HFFc6 (cell line): Measurements from ENCODE around the gene PTGDS. TPM values are rescaled to one million over a fixed set of nuclear protein-coding genes. Genes with fewer than 3 reads are reported as not detected.

Experiments
- DNase-seq: peaks from one replicate; pipeline ENCODE4 v3.0.0-alpha.2; 2018
- H3K27ac Mint-ChIP-seq: 2 replicates; pipeline ENCODE4 v1.8.0; 2020; ENCODE audit warnings: mild to moderate bottlenecking, mixed read lengths
- H3K27me3 Mint-ChIP-seq: 2 replicates; pipeline ENCODE4 v1.8.0; 2021; ENCODE audit warnings: mild to moderate bottlenecking, moderate library complexity, mixed read lengths; ENCODE audit not compliant: insufficient read depth
- H3K36me3 Mint-ChIP-seq: 2 replicates; pipeline ENCODE4 v1.8.0; 2021; ENCODE audit warnings: low read depth, mixed read lengths
- H3K4me1 Mint-ChIP-seq: 2 replicates; pipeline ENCODE4 v1.8.0; 2020; ENCODE audit warnings: low read depth, mixed read lengths
- H3K4me3 Mint-ChIP-seq: 2 replicates; pipeline ENCODE4 v1.8.0; 2020; ENCODE audit warnings: mild to moderate bottlenecking, moderate library complexity, mixed read lengths
- H3K9me3 Mint-ChIP-seq: 2 replicates; pipeline ENCODE4 v1.8.0; 2020; ENCODE audit warnings: mild to moderate bottlenecking, mixed read lengths
- total RNA-seq, 6 experiments: library from RNA; stranded (reverse); fragmentation: NEBNext Ultra II Directional; extraction: Animal tissue kit (Norgen Biotek cat#: 25700); gene quantifications; 2 replicates in 1 of 6; 3 replicates in 5 of 6; pipeline ENCODE4 v1.2.3, GENCODE V29; 2021
- TF ChIP-seq, protein P1 (sequence below): fragments of 200-600 bp; sonication (generic); IDR thresholded peaks from 2 replicates; pipeline ENCODE4 v1.5.0; 2021; ENCODE audit warnings: antibody characterized with exemption, mild to moderate bottlenecking

Gene PTGDS
- total RNA-seq, 6 experiments from 2014 or later, result not detected

DNA sequence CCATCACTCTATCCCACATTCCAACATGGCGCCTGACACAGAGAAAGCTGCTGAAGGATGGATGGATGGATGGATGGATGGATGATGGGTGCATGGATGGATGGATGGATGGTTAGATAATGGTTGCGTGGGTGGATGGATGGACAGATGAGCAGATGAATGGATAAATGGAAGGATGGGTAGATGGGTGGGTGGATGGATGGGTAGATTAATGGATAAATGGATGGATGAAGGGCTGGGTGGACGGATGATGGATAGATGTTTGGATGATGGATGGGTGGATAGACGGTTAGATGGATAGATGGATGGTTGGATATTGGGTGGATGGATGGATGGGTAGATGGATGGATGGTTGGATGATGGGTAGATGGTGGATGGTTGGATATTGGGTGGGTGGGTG is 20.7 kb upstream of the PTGDS start:
- H3K9me3 Mint-ChIP-seq, result peaks cover 8% of the 10 kb centered on the region; the same call in 1 of the 2 replicates
- H3K27me3 Mint-ChIP-seq, result peaks cover 4% of the 10 kb centered on the region
- no peak for DNase-seq
- H3K36me3 Mint-ChIP-seq, result no peaks in the 10 kb centered on the region
- no peak overlapping the region; the same call in 1 of the 2 replicates for H3K4me3 Mint-ChIP-seq
- H3K27ac Mint-ChIP-seq, result no peak overlapping the region
- TF ChIP-seq, protein P1, sequence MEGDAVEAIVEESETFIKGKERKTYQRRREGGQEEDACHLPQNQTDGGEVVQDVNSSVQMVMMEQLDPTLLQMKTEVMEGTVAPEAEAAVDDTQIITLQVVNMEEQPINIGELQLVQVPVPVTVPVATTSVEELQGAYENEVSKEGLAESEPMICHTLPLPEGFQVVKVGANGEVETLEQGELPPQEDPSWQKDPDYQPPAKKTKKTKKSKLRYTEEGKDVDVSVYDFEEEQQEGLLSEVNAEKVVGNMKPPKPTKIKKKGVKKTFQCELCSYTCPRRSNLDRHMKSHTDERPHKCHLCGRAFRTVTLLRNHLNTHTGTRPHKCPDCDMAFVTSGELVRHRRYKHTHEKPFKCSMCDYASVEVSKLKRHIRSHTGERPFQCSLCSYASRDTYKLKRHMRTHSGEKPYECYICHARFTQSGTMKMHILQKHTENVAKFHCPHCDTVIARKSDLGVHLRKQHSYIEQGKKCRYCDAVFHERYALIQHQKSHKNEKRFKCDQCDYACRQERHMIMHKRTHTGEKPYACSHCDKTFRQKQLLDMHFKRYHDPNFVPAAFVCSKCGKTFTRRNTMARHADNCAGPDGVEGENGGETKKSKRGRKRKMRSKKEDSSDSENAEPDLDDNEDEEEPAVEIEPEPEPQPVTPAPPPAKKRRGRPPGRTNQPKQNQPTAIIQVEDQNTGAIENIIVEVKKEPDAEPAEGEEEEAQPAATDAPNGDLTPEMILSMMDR, result no peak
- H3K4me1 Mint-ChIP-seq, result no peaks in the 10 kb centered on the region

DNA sequence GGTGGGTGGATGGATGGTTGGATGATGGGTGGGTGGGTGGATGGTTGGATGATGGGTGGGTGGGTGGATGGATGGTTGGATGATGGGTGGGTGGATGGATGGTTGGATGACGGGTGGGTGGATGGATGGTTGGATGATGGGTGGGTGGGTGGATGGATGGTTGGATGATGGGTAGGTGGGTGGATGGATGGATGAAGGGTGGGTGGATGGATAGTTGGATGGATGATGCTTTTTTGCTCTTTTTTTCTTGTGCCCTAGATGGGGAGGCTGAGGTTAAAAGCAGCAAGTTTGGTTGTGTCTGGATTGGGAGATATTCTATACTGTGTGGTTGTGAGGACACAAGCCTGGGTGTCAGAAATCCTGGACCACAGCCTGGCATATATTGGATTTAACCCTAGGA is 19.8 kb upstream of the PTGDS start:
- DNase-seq, result no peak
- Mint-ChIP-seq H3K4me1 (no peaks in the 10 kb centered on the region), H3K36me3 (no peaks in the 10 kb centered on the region), H3K4me3 (no peak overlapping the region), H3K27me3 (peaks cover 4% of the 10 kb centered on the region), H3K27ac (no peak overlapping the region), H3K9me3 (peaks cover 8% of the 10 kb centered on the region; the same call in 1 of the 2 replicates)
- TF ChIP-seq, protein P1, result no peak

DNA sequence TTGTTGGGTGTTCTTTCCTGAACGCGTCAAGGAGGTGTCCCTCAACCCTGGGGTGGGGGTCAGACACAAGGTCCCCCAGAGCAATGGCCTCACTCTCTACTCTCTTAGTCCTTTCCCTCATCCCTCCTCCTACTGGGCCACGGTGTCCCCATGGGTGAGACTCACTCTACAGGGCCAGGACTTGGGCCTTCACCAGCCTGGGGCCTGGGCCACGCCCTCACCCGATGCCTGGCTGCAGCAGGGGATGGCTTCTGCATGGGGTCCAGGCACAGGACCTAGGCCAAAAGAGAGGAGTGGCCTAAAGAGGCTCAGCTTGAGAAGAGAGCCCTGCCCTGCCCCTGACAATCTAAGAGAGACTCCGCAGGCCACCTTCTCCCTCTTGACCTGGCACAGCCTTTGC is 19.4 kb upstream of the PTGDS start:
- Mint-ChIP-seq H3K4me3 (no peak overlapping the region), H3K27me3 (peaks cover 4% of the 10 kb centered on the region)

DNA sequence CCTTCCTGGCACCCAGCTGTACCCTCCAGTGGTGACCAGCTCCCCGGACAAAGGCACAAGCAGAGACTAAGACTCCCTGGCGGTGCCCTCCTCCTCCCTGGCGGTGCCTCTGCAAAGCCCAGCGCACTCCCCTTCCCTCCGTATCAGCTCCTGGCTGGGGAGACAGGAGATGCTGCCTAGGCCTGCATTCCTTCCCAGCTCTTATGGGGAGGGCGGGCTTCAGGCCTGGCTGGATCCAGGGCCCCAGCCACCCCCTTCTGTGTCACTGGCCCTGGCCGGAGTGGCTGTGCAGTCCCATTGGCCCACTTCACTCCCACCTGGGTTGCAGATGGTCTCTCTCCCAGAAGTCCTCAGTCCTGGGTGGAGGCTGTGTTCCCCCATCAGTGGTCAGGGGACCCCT is 18.8 kb upstream of the PTGDS start:
- no peak overlapping the region for H3K27ac Mint-ChIP-seq
- DNase-seq, result no peak
- no peaks in the 10 kb centered on the region for H3K36me3 Mint-ChIP-seq
- TF ChIP-seq, protein P1, result no peak
- H3K4me3 Mint-ChIP-seq, result no peak overlapping the region
- peaks cover 8% of the 10 kb centered on the region for H3K27me3 Mint-ChIP-seq
- H3K9me3 Mint-ChIP-seq, result peaks cover 8% of the 10 kb centered on the region; the same call in 1 of the 2 replicates
- H3K4me1 Mint-ChIP-seq, result no peaks in the 10 kb centered on the region

More for the DNA sequence above, 19.4 kb upstream of the PTGDS start:
- Mint-ChIP-seq H3K27ac (no peak overlapping the region), H3K9me3 (peaks cover 8% of the 10 kb centered on the region; the same call in 1 of the 2 replicates), H3K36me3 (no peaks in the 10 kb centered on the region), H3K4me1 (no peaks in the 10 kb centered on the region)
- TF ChIP-seq, protein P1, result no peak
- DNase-seq, result no peak

DNA sequence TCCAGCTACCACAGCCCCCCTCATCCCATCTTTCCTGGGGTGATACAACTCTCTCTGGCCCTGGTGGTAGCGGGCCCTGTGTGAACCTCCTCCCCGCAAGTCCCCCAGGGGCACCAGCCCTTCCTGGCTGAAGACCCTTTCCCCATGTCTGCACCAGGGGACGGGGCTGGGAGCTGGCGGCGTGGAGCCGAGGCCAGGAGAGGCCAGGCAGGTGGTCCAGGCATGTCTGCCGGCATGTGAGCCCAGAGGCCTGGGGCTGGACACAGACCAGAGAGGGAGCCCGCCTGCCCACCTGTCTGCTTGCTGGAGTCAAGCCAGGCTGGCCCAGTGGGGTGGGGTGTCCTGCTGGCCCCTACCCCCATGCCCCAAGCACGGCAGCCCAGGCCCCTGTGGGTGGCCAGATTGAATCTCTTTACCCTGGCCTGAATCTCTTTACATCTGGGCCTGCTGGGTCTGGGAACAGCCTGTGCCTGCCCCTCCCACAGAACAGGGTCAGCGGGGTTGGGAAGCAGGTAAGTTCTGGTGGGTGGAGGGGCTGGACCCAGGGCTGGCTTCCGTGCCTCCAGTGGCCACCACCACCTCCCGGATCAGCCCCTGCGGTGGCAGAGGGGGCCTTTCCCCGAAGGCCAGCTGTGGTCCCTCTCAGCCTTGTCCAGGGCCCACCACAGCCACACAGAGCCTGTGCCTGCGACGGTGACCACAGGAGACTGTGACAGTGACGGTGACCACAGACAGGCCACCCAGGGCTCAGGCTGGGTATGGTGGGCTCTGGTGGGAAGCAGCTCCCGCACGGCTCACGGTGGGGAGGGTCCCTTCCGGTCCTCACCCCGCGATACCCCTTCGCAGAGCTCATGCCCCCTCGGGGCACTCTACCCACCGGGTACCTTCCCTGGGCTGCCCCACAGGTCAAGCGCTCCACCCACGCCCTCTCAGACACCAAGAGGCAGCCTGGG is 18.1 kb upstream of the PTGDS start:
- no peak overlapping the region for H3K27ac Mint-ChIP-seq
- peaks cover 8% of the 10 kb centered on the region for H3K27me3 Mint-ChIP-seq
- peaks cover 8% of the 10 kb centered on the region; the same call in 1 of the 2 replicates for H3K9me3 Mint-ChIP-seq
- TF ChIP-seq, protein P1, result no peak
- no peaks in the 10 kb centered on the region for H3K4me1 Mint-ChIP-seq
- no peak for DNase-seq
- H3K4me3 Mint-ChIP-seq, result no peak overlapping the region
- H3K36me3 Mint-ChIP-seq, result no peaks in the 10 kb centered on the region
